ENCODE results near the gene UPK1A. TPM values are rescaled to one million over a fixed set of nuclear protein-coding genes. Genes with fewer than 3 reads are reported as not detected.

The UPK1A gene
- total and polyA plus RNA-seq, 9 of the 15 experiments (the other 6 are each of a cell fraction or from before 2014, with no cell fraction given) = 0.06 to 0.13 TPM; not detected in 7

- TF ChIP-seq GTF3C2 (IDR thresholded peaks at IDR 0.05; ENCODE audit: borderline replicate concordance, extremely low read depth, insufficient read length) (no peak), ELF1 (tag; IDR thresholded peaks at IDR 0.05) (peak; percentile 60), STAT6 (CRISPR knock-in tag; IDR thresholded peaks at IDR 0.05) (no peak), RBM15 (IDR thresholded peaks at IDR 0.05; ENCODE audit: insufficient read depth, low read length) (no peak), ZNF143 (CRISPR knock-in tag; IDR thresholded peaks at IDR 0.05) (no peak), ZNF609 (CRISPR knock-in tag; IDR thresholded peaks at IDR 0.05; ENCODE audit: borderline replicate concordance) (no peak), ZNF655 (CRISPR knock-in tag; IDR thresholded peaks at IDR 0.05) (no peak), CREBBP (IDR thresholded peaks at IDR 0.05; ENCODE audit: low read depth, low read length) (no peak), MAX (CRISPR knock-in tag; IDR thresholded peaks at IDR 0.05) (no peak), ZBED1 (IDR thresholded peaks at IDR 0.05) (no peak), MXD1 (CRISPR knock-in tag; IDR thresholded peaks at IDR 0.05; ENCODE audit: borderline replicate concordance, poor library complexity, severe bottlenecking) (no peak), PTBP1 (IDR thresholded peaks at IDR 0.05; ENCODE audit: low read depth, low read length) (no peak), MECOM (CRISPR knock-in tag; IDR thresholded peaks at IDR 0.05) (no peak), NFRKB (IDR thresholded peaks at IDR 0.05; ENCODE audit: low read depth) (0 out of 2 replicates have a peak, but pooled peaks have one; percentile 25)
Observed at GRCh38 chr19:35641515-35642151, 24.7 kb upstream of the UPK1A start, which contains the start of gene ETV2 (continued).

Data from K562 (cell line).